Measurements from ENCODE around the gene PFKL. TPM values are rescaled to one million over a fixed set of nuclear protein-coding genes. Genes with fewer than 3 reads are reported as not detected.

Gene PFKL
- polyA plus RNA-seq, 1 donor (not counting 4 experiments of a cell fraction or from before 2014, with no cell fraction given): 46.6 TPM

GRCh38 chr21:44260791-44261631 lies 38.8 kb upstream of the PFKL start:
- no peak for TF ChIP-seq EZH2 (IDR thresholded peaks at IDR 0.05; ENCODE audit: low read length)
- no peak for TF ChIP-seq CTCF (optimal IDR thresholded peaks at IDR 0.05 in 1 of 3, IDR thresholded peaks at IDR 0.05 in 1 of 3, conservative IDR thresholded peaks at IDR 0.05 in 1 of 3; ENCODE audit: extremely low read depth in 1 of 3, insufficient read depth in 2 of 3, low read length in 3 of 3)
- no peak overlapping the region for H3K4me2 ChIP-seq (ENCODE audit: control insufficient read depth, extremely low read depth, insufficient read depth, low read depth, low read length)
- peaks cover 26% of the 10 kb centered on the region for H3K27me3 ChIP-seq (ENCODE audit: control insufficient read depth, extremely low read depth, insufficient read depth, low read length)
- H3K27ac ChIP-seq (ENCODE audit: control insufficient read depth, insufficient read depth, low read length): no peak overlapping the region
- no peak overlapping the region for H3K9ac ChIP-seq (ENCODE audit: control insufficient read depth, extremely low read depth, insufficient read depth, low read length)
- no peaks in the 10 kb centered on the region for H3K9me1 ChIP-seq (ENCODE audit: control insufficient read depth, extremely low read depth, insufficient read depth, low read length)
- dilution Hi-C loops (cut with MboI; ENCODE audit: extremely low pct_ligation_motif_present, low sequenced_read_pairs): no loop called here
- no peak for DNase-seq (ENCODE audit: low read depth, low spot score)
- no peaks in the 10 kb centered on the region for H3K9me3 ChIP-seq (ENCODE audit: control insufficient read depth, low read depth, low read length)
- no peaks in the 10 kb centered on the region for H4K20me1 ChIP-seq (ENCODE audit: control insufficient read depth, extremely low read depth, insufficient read depth, low read length)
- no peak for FAIRE-seq
- H3K79me2 ChIP-seq (ENCODE audit: control insufficient read depth, insufficient read depth, low read length): no peaks in the 10 kb centered on the region
- no peak overlapping the region for H3K4me3 ChIP-seq (ENCODE audit: control insufficient read depth in 2 of 3, extremely low read depth in 1 of 3, insufficient read depth in 2 of 3, low read depth in 1 of 3, low read length in 3 of 3)
- no peak overlapping the region for H2AFZ ChIP-seq (ENCODE audit: control insufficient read depth, low read length)
- H3K4me1 ChIP-seq (ENCODE audit: control insufficient read depth, extremely low read depth, insufficient read depth, low read length): no peaks in the 10 kb centered on the region
- H3K36me3 ChIP-seq (ENCODE audit: control insufficient read depth in 2 of 2, extremely low read depth in 1 of 2, insufficient read depth in 2 of 2, low read length in 2 of 2): no peaks in the 10 kb centered on the region

GRCh38 chr21:44261675-44262295 lies 38.1 kb upstream of the PFKL start, which contains the start of gene DNMT3L:
Gene DNMT3L, minus strand, starts transcription at chr21:44261897. Its CDS starts 638 bp downstream, at chr21:44261259.
- Histone ChIP-seq H2AFZ (ENCODE audit: control insufficient read depth, low read length) (no peak within 1 kb of the TSS), H3K9me1 (ENCODE audit: control insufficient read depth, extremely low read depth, insufficient read depth, low read length) (no peaks in the 10 kb centered on the region), H3K9me3 (ENCODE audit: control insufficient read depth, low read depth, low read length) (no peaks in the 10 kb centered on the region), H3K79me2 (ENCODE audit: control insufficient read depth, insufficient read depth, low read length) (no peaks in the 10 kb centered on the region), H3K4me3 (ENCODE audit: control insufficient read depth in 2 of 3, extremely low read depth in 1 of 3, insufficient read depth in 2 of 3, low read depth in 1 of 3, low read length in 3 of 3) (no peak within 1 kb of the TSS), H3K36me3 (ENCODE audit: control insufficient read depth in 2 of 2, extremely low read depth in 1 of 2, insufficient read depth in 2 of 2, low read length in 2 of 2) (no peaks in the 10 kb centered on the region), H3K9ac (ENCODE audit: control insufficient read depth, extremely low read depth, insufficient read depth, low read length) (no peak within 1 kb of the TSS), H3K27ac (ENCODE audit: control insufficient read depth, insufficient read depth, low read length) (no peak within 1 kb of the TSS), H3K4me2 (ENCODE audit: control insufficient read depth, extremely low read depth, insufficient read depth, low read depth, low read length) (no peak within 1 kb of the TSS), H4K20me1 (ENCODE audit: control insufficient read depth, extremely low read depth, insufficient read depth, low read length) (no peaks in the 10 kb centered on the region), H3K27me3 (ENCODE audit: control insufficient read depth, extremely low read depth, insufficient read depth, low read length) (peaks cover 27% of the 10 kb centered on the region), H3K4me1 (ENCODE audit: control insufficient read depth, extremely low read depth, insufficient read depth, low read length) (no peaks in the 10 kb centered on the region)
- no peak for TF ChIP-seq CTCF (optimal IDR thresholded peaks at IDR 0.05 in 1 of 3, IDR thresholded peaks at IDR 0.05 in 1 of 3, conservative IDR thresholded peaks at IDR 0.05 in 1 of 3; ENCODE audit: extremely low read depth in 1 of 3, insufficient read depth in 2 of 3, low read length in 3 of 3)
- dilution Hi-C loops (cut with MboI; ENCODE audit: extremely low pct_ligation_motif_present, low sequenced_read_pairs): no loop called here
- FAIRE-seq (no peak), DNase-seq (ENCODE audit: low read depth, low spot score) (no peak)

Data from keratinocyte (primary cell).